ENCODE data around the gene PXYLP1. TPM values are rescaled to one million over a fixed set of nuclear protein-coding genes. Genes with fewer than 3 reads are reported as not detected.
A peak's percentile ranks its signal among the peaks of the same experiment; 100 is the strongest.

Gene PXYLP1
- total and polyA plus RNA-seq, 9 of the 15 experiments (the other 6 are each of a cell fraction or from before 2014, with no cell fraction given), result 0.80 to 2.9 (median 1.3) TPM

DNA sequence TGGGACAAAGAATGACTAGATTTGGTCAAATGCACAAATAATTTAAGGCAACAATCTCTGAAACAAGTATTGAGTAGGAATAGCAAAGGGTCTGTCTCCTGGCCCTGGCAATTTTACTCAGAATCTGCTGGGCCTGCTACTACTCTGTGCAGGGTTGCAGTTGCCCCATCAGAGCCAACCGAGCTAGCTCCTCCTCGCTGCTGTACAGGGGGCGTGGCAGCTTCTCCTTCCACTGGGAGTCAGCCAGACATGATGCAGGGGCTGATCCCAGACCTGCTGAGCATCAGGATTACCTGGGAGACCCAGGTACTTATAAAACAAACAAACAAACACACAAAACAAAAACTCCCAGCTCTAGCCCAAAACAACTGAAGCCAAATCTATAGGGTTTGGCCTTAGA is 30.5 kb upstream of the PXYLP1 start:
- no peaks in the 10 kb centered on the region for H3K36me3 ChIP-seq (ENCODE audit: control insufficient read depth, insufficient read depth, low read length)
- intact Hi-C loops (cut with micrococcal nuclease), result no loop called here
- no peak overlapping the region for H3K9ac ChIP-seq (ENCODE audit: insufficient read depth in 1 of 2, low read depth in 2 of 2, low read length in 2 of 2)
- no peak for ATAC-seq
- no peak overlapping the region for H2AFZ ChIP-seq (ENCODE audit: low read depth, low read length)
- WGBS (ENCODE audit: insufficient coverage, low coverage, missing lambda C conversion rate), result 0% methylated on average over 3 of the region's 3 CpGs
- TF ChIP-seq, protein P1, sequence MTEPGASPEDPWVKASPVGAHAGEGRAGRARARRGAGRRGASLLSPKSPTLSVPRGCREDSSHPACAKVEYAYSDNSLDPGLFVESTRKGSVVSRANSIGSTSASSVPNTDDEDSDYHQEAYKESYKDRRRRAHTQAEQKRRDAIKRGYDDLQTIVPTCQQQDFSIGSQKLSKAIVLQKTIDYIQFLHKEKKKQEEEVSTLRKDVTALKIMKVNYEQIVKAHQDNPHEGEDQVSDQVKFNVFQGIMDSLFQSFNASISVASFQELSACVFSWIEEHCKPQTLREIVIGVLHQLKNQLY (CRISPR knock-in tag; conservative IDR thresholded peaks at IDR 0.05), result no peak
- no peak for TF ChIP-seq RBFOX2 (IDR thresholded peaks at IDR 0.05; ENCODE audit: low read depth, low read length)
- no peaks in the 10 kb centered on the region for H3K9me3 ChIP-seq (replicated peaks; ENCODE audit: control insufficient read depth, insufficient read depth, low read depth, low read length)
- H3K9me1 ChIP-seq (ENCODE audit: control insufficient read depth, insufficient read depth, low read length), result no peaks in the 10 kb centered on the region
- CTCF ChIA-PET (ENCODE audit: low intra/inter-chr PET ratio), result no interaction called here
- H3K4me1 ChIP-seq (replicated peaks in 1 of 2; ENCODE audit: control insufficient read depth in 2 of 2, insufficient read depth in 2 of 2, low read length in 2 of 2), result no peaks in the 10 kb centered on the region; a peak in 1 of 5 replicates
- no peaks in the 10 kb centered on the region for H4K20me1 ChIP-seq (replicated peaks; ENCODE audit: control insufficient read depth, insufficient read depth, low read length)
- peaks cover 0 to 6% of the 10 kb centered on the region in 2 experiments; a peak in 3 of 5 replicates for H3K27me3 ChIP-seq (ENCODE audit: control insufficient read depth in 2 of 2, insufficient read depth in 2 of 2, low read length in 2 of 2)
- no peak for DNase-seq (ENCODE audit: extremely low read depth in 1 of 4, low spot score in 3 of 4)
- no peak overlapping the region for H3K4me3 ChIP-seq
- H3K27ac ChIP-seq (ENCODE audit: extremely low read depth, low read depth, low read length), result no peak overlapping the region
- in situ Hi-C loops (cut with MboI), result no loop called here
- no peak overlapping the region for H3K4me2 ChIP-seq (ENCODE audit: insufficient read depth, low read length)
- FAIRE-seq, result no peak
- POLR2A ChIA-PET, result interaction anchor here (0.6 to 0.7 kb wide), 2 partner anchors 14 to 23 kb away, joined by 3 read pairs; no protein-coding TSS in a partner anchor
- no TSS peak for BruUV-seq (replicated peaks)
- H3K79me2 ChIP-seq (ENCODE audit: control insufficient read depth, insufficient read depth, low read length), result no peaks in the 10 kb centered on the region

DNA sequence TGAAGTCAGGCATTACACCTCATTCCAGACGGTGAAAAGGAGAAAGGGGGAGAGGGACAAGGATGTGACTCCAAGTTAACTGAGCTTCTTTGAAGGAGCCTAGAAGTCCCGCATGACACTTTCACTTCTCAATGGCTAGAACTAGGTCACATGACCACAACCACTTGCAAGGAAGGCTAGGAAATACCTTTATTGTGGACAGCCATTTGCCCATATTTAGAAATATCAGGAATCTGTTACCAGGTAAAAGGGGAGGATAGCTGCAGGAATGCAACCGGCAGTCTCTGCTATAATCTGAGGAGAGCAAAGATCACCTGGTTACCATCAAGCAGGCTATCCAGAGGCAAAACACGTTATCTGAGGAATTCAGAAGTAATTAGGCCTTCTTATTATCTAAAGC is 28.9 kb upstream of the PXYLP1 start:
- Histone ChIP-seq H3K27ac (ENCODE audit: extremely low read depth, low read depth, low read length) (no peak overlapping the region), H3K4me1 (replicated peaks in 1 of 2; ENCODE audit: control insufficient read depth in 2 of 2, insufficient read depth in 2 of 2, low read length in 2 of 2) (no peaks in the 10 kb centered on the region; a peak in 1 of 5 replicates), H3K4me3 (no peak overlapping the region), H3K27me3 (ENCODE audit: control insufficient read depth in 2 of 2, insufficient read depth in 2 of 2, low read length in 2 of 2) (peaks cover 0 to 9% of the 10 kb centered on the region in 2 experiments; a peak in 3 of 5 replicates), H4K20me1 (replicated peaks; ENCODE audit: control insufficient read depth, insufficient read depth, low read length) (no peaks in the 10 kb centered on the region), H2AFZ (ENCODE audit: low read depth, low read length) (peak overlapping the region; percentile 38; the same call in 1 of the 2 replicates), H3K79me2 (ENCODE audit: control insufficient read depth, insufficient read depth, low read length) (no peaks in the 10 kb centered on the region), H3K36me3 (ENCODE audit: control insufficient read depth, insufficient read depth, low read length) (no peaks in the 10 kb centered on the region), H3K9ac (ENCODE audit: insufficient read depth in 1 of 2, low read depth in 2 of 2, low read length in 2 of 2) (no peak overlapping the region), H3K4me2 (ENCODE audit: insufficient read depth, low read length) (no peak overlapping the region), H3K9me3 (replicated peaks; ENCODE audit: control insufficient read depth, insufficient read depth, low read depth, low read length) (no peaks in the 10 kb centered on the region), H3K9me1 (ENCODE audit: control insufficient read depth, insufficient read depth, low read length) (no peaks in the 10 kb centered on the region)
- ChIA-PET POLR2A (interaction anchor here (0.6 kb wide), 1 partner anchor 41 kb away, joined by 4 read pairs; no protein-coding TSS in a partner anchor), CTCF (ENCODE audit: low intra/inter-chr PET ratio) (no interaction called here)
- no peak for FAIRE-seq
- no peak for DNase-seq (ENCODE audit: extremely low read depth in 1 of 4, low spot score in 3 of 4)
- no TSS peak for BruUV-seq (replicated peaks)
- 0% methylated on average over 4 of the region's 4 CpGs for WGBS (ENCODE audit: insufficient coverage, low coverage, missing lambda C conversion rate)
- intact Hi-C loops (cut with micrococcal nuclease), result no loop called here
- in situ Hi-C loops (cut with MboI), result no loop called here
- ATAC-seq, result no peak
- TF ChIP-seq POLR2G (IDR thresholded peaks at IDR 0.05; ENCODE audit: low read depth, low read length) (no peak), ZNF75A (CRISPR knock-in tag; IDR thresholded peaks at IDR 0.05) (no peak), ZNF324 (CRISPR knock-in tag; IDR thresholded peaks at IDR 0.05) (no peak), ZNF263 (CRISPR knock-in tag; IDR thresholded peaks at IDR 0.05; ENCODE audit: borderline replicate concordance) (no peak), ILK (tag; IDR thresholded peaks at IDR 0.05; ENCODE audit: borderline replicate concordance, low read depth) (no peak), TOE1 (IDR thresholded peaks at IDR 0.05; ENCODE audit: borderline replicate concordance) (peak; percentile 33; the same call in 1 of the 2 replicates), TOE1 (CRISPR knock-in tag; IDR thresholded peaks at IDR 0.05; ENCODE audit: borderline replicate concordance, low read depth) (no peak), ZKSCAN1 (IDR thresholded peaks at IDR 0.05; ENCODE audit: low read depth, low read length) (no peak), MYBL2 (IDR thresholded peaks at IDR 0.05; ENCODE audit: low read depth) (no peak), MYBL2 (CRISPR knock-in tag; IDR thresholded peaks at IDR 0.05; ENCODE audit: borderline replicate concordance) (no peak), FOSL1 (tag; conservative IDR thresholded peaks at IDR 0.05) (no peak)
- TF ChIP-seq, protein P2, sequence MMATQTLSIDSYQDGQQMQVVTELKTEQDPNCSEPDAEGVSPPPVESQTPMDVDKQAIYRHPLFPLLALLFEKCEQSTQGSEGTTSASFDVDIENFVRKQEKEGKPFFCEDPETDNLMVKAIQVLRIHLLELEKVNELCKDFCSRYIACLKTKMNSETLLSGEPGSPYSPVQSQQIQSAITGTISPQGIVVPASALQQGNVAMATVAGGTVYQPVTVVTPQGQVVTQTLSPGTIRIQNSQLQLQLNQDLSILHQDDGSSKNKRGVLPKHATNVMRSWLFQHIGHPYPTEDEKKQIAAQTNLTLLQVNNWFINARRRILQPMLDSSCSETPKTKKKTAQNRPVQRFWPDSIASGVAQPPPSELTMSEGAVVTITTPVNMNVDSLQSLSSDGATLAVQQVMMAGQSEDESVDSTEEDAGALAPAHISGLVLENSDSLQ (IDR thresholded peaks at IDR 0.05), result no peak
- TF ChIP-seq, protein P3, sequence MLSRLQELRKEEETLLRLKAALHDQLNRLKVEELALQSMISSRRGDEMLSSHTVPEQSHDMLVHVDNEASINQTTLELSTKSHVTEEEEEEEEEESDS (CRISPR knock-in tag; IDR thresholded peaks at IDR 0.05), result no peak

Data from K562 (cell line).